H9 (cell line): ENCODE measurements around the gene UCP2. TPM values are rescaled to one million over a fixed set of nuclear protein-coding genes. Genes with fewer than 3 reads are reported as not detected.

Source experiments
- DNase-seq: peaks from one replicate; pipeline ENCODE4 v3.0.0-alpha.2; 2017
- H2AFZ ChIP-seq: one replicate; pipeline ENCODE4 v1.6.1; 2013; ENCODE audit warnings: mild to moderate bottlenecking, low read length, control low read depth, moderate library complexity
- H2AK5ac ChIP-seq: 2 replicates; pipeline ENCODE4 v1.6.1; 2013; ENCODE audit warnings: low read length, control low read depth, mixed read lengths; ENCODE audit not compliant: insufficient read length
- H2BK120ac ChIP-seq: one replicate; pipeline ENCODE4 v1.6.1; 2013; ENCODE audit warnings: low read depth, mild to moderate bottlenecking, low read length, control low read depth, inconsistent platforms; ENCODE audit not compliant: poor library complexity, severe bottlenecking
- H2BK12ac ChIP-seq: 2 replicates; pipeline ENCODE4 v1.6.1; 2013; ENCODE audit warnings: low read length, control low read depth, mixed read lengths, low read depth; ENCODE audit not compliant: insufficient read length
- H2BK15ac ChIP-seq: 2 replicates; pipeline ENCODE4 v1.6.1; 2013; ENCODE audit warnings: low read depth, low read length, control low read depth
- H2BK20ac ChIP-seq: one replicate; pipeline ENCODE4 v1.6.1; 2013; ENCODE audit warnings: low read depth, mild to moderate bottlenecking, low read length, control low read depth, inconsistent platforms; ENCODE audit not compliant: poor library complexity, severe bottlenecking
- H2BK5ac ChIP-seq: 2 replicates; pipeline ENCODE4 v1.6.1; 2013; ENCODE audit warnings: low read length, control low read depth, mixed read lengths; ENCODE audit not compliant: insufficient read length
- H3K14ac ChIP-seq: 2 replicates; pipeline ENCODE4 v1.6.1; 2013; ENCODE audit warnings: low read length, control low read depth; ENCODE audit not compliant: insufficient read depth
- H3K18ac ChIP-seq: 2 replicates; pipeline ENCODE4 v1.6.1; 2013; ENCODE audit warnings: low read depth, mild to moderate bottlenecking, mixed read lengths, low read length, control low read depth; ENCODE audit not compliant: insufficient read length
- H3K23ac ChIP-seq: 2 replicates; pipeline ENCODE4 v1.6.1; 2013; ENCODE audit warnings: low read length, control low read depth, mixed read lengths, low read depth; ENCODE audit not compliant: insufficient read length
- H3K23me2 ChIP-seq: 2 replicates; pipeline ENCODE4 v1.6.1; 2013; ENCODE audit warnings: low read depth, mild to moderate bottlenecking, mixed read lengths, low read length, control low read depth; ENCODE audit not compliant: insufficient read length, poor library complexity, severe bottlenecking
- H3K27ac ChIP-seq: 2 replicates; pipeline ENCODE4 v1.5.1; 2013; ENCODE audit warnings: low read length, control low read depth, mixed read lengths, low read depth; ENCODE audit not compliant: insufficient read length
- H3K27me3 ChIP-seq: 2 replicates; pipeline ENCODE4 v1.6.1; 2013; ENCODE audit warnings: low read length, control low read depth, inconsistent platforms; ENCODE audit not compliant: insufficient read depth
- H3K4ac ChIP-seq: 2 replicates; pipeline ENCODE4 v1.6.1; 2013; ENCODE audit warnings: low read depth, mild to moderate bottlenecking, control low read depth, inconsistent platforms, low read length, moderate library complexity
- H3K4me1 ChIP-seq: 2 replicates; pipeline ENCODE4 v1.6.1; 2013; ENCODE audit warnings: low read length, control low read depth, inconsistent platforms; ENCODE audit not compliant: insufficient read depth
- H3K4me2 ChIP-seq: 2 replicates; pipeline ENCODE4 v1.6.1; 2013; ENCODE audit warnings: low read length, control low read depth, mixed read lengths; ENCODE audit not compliant: insufficient read length, insufficient read depth
- H3K56ac ChIP-seq: 2 replicates; pipeline ENCODE4 v1.6.1; 2013; ENCODE audit warnings: low read depth, mild to moderate bottlenecking, mixed read lengths, low read length, control low read depth; ENCODE audit not compliant: insufficient read length
- H3K79me1 ChIP-seq: 2 replicates; pipeline ENCODE4 v1.6.1; 2013; ENCODE audit warnings: low read depth, mild to moderate bottlenecking, moderate library complexity, low read length, control low read depth, inconsistent platforms; ENCODE audit not compliant: insufficient read depth, poor library complexity, severe bottlenecking
- H3K79me2 ChIP-seq: 2 replicates; pipeline ENCODE4 v1.6.1; 2013; ENCODE audit warnings: low read length, control low read depth, inconsistent platforms; ENCODE audit not compliant: insufficient read depth
- H3K9ac ChIP-seq: 2 replicates; pipeline ENCODE4 v1.6.1; 2013; ENCODE audit warnings: low read length, control low read depth, mixed read lengths; ENCODE audit not compliant: insufficient read length; ENCODE audit errors: extremely low read depth
- H3K9me3 ChIP-seq: one replicate; pipeline ENCODE4 v1.6.1; 2013; ENCODE audit warnings: low read depth, low read length, inconsistent platforms; ENCODE audit not compliant: control insufficient read depth
- H3T11ph ChIP-seq: one replicate; pipeline ENCODE4 v1.6.1; 2013; ENCODE audit warnings: mild to moderate bottlenecking, low read length, control low read depth, inconsistent platforms
- H4K20me1 ChIP-seq: one replicate; pipeline ENCODE4 v1.6.1; 2013; ENCODE audit not compliant: control insufficient read depth, insufficient read length, insufficient read depth
- H4K5ac ChIP-seq: 2 replicates; pipeline ENCODE4 v1.6.1; 2013; ENCODE audit warnings: low read depth, mild to moderate bottlenecking, mixed read lengths, low read length, control low read depth; ENCODE audit not compliant: insufficient read length
- H4K8ac ChIP-seq: replicated peaks from 2 replicates; pipeline ENCODE4 v1.6.1; 2013; ENCODE audit warnings: low read length, control low read depth, mixed read lengths, low read depth; ENCODE audit not compliant: insufficient read length
- H4K91ac ChIP-seq: 2 replicates; pipeline ENCODE4 v1.6.1; 2013; ENCODE audit warnings: low read depth, mild to moderate bottlenecking, moderate library complexity, mixed read lengths, low read length, control low read depth; ENCODE audit not compliant: insufficient read length
- H3K27ac Mint-ChIP-seq, 3 experiments: 2 replicates in 2 of 3; 3 replicates in 1 of 3; pipeline ENCODE4 v1.8.0; 2020 to 2021; ENCODE audit warnings: mixed read lengths in 3 of 3, mild to moderate bottlenecking in 1 of 3, moderate library complexity in 1 of 3
- H3K27me3 Mint-ChIP-seq: 2 replicates; pipeline ENCODE4 v1.8.0; 2021; ENCODE audit warnings: low read depth, mild to moderate bottlenecking, moderate library complexity, mixed read lengths
- H3K36me3 Mint-ChIP-seq, 3 experiments: 2 replicates in 2 of 3; 3 replicates in 1 of 3; pipeline ENCODE4 v1.8.0; 2020 to 2021; ENCODE audit warnings: low read depth in 3 of 3, mixed read lengths in 3 of 3; ENCODE audit not compliant: insufficient read depth in 1 of 3
- H3K4me1 Mint-ChIP-seq, 2 experiments: 2 replicates each; pipeline ENCODE4 v1.8.0; 2020; ENCODE audit warnings: mixed read lengths in 2 of 2
- H3K4me3 Mint-ChIP-seq, 2 experiments: 2 replicates in 1 of 2; 3 replicates in 1 of 2; pipeline ENCODE4 v1.8.0; 2020 to 2021; ENCODE audit warnings: mild to moderate bottlenecking in 2 of 2, mixed read lengths in 2 of 2, moderate library complexity in 1 of 2
- H3K9me3 Mint-ChIP-seq, 2 experiments: 2 replicates in 1 of 2; 3 replicates in 1 of 2; pipeline ENCODE4 v1.8.0; 2020; ENCODE audit warnings: mild to moderate bottlenecking in 2 of 2, mixed read lengths in 2 of 2, moderate library complexity in 1 of 2
- WGBS: extraction: QIAGEN DNeasy Blood & Tissue Kit; methylation state at CpG from one replicate; pipeline ENCODE4 v1.1.7; 2013; ENCODE audit warnings: missing lambda C conversion rate, low lambda C conversion rate, mixed read lengths; ENCODE audit not compliant: insufficient read length; ENCODE audit errors: extremely low coverage; 5-methylcytosine and 5-hydroxymethylcytosine counted together
- total RNA-seq: library from RNA; stranded (reverse); gene quantifications from 2 replicates; pipeline ENCODE4 v1.2.1, GENCODE V29; 2021
- TF ChIP-seq, protein P1 (sequence below): fragments of 200-600 bp; sonication (generic); conservative IDR thresholded peaks from 3 replicates; pipeline ENCODE4 v1.8.0; 2021; ENCODE audit warnings: antibody characterized with exemption, mild to moderate bottlenecking

The UCP2 gene
- total RNA-seq, 1 experiment from 2014 or later = 62.1 TPM

DNA sequence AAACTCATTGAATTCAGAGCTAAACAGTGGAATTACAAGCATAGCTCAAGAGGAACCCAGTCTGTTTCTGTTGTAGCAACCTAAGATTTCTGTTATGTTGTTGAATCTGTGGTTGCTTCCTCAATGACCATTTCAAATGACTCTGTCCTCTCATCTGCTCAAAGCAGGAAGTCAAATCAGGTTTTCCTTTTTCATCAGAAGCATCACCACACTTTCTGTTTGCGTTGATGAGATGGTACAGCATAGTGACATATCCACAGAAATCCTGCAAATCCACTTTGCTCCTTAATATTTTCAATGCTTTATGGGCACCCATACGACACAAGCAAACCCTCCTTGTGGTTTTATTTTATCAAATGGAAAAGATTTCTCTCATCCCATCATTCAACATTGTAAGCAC, 12.6 kb upstream of the UCP2 start:
- Histone ChIP-seq H3K79me2 (no peaks in the 10 kb centered on the region), H2BK20ac (no peak overlapping the region), H3K4me1 (no peaks in the 10 kb centered on the region), H3K27me3 (no peaks in the 10 kb centered on the region), H3K27ac (no peak overlapping the region), H3K56ac (no peak overlapping the region), H2BK5ac (no peak overlapping the region), H3K23ac (no peak overlapping the region), H3K23me2 (no peaks in the 10 kb centered on the region), H4K8ac (no peak overlapping the region), H3K9me3 (no peaks in the 10 kb centered on the region), H2BK15ac (no peak overlapping the region), H4K91ac (no peak overlapping the region), H3K9ac (no peak overlapping the region), H3K4ac (no peak overlapping the region), H3T11ph (no peak overlapping the region), H2AFZ (no peak overlapping the region), H3K14ac (no peak overlapping the region), H3K79me1 (no peaks in the 10 kb centered on the region), H4K20me1 (no peaks in the 10 kb centered on the region), H4K5ac (no peak overlapping the region), H3K18ac (no peak overlapping the region), H2AK5ac (no peak overlapping the region), H2BK12ac (no peak overlapping the region), H3K4me2 (no peak overlapping the region), H2BK120ac (no peak overlapping the region)
- H3K36me3 Mint-ChIP-seq = no peaks in the 10 kb centered on the region
- no CpG with 5 or more reads among the region's 2 CpGs for WGBS
- H3K4me3 Mint-ChIP-seq = no peak overlapping the region
- H3K27me3 Mint-ChIP-seq = no peaks in the 10 kb centered on the region; the same call in none of the 2 replicates
- no peaks in the 10 kb centered on the region for H3K9me3 Mint-ChIP-seq
- no peak for DNase-seq
- H3K4me1 Mint-ChIP-seq = peaks cover 10% of the 10 kb centered on the region in 2 experiments; a peak in 3 of 4 replicates
- no peak overlapping the region for H3K27ac Mint-ChIP-seq
- TF ChIP-seq, protein P1, sequence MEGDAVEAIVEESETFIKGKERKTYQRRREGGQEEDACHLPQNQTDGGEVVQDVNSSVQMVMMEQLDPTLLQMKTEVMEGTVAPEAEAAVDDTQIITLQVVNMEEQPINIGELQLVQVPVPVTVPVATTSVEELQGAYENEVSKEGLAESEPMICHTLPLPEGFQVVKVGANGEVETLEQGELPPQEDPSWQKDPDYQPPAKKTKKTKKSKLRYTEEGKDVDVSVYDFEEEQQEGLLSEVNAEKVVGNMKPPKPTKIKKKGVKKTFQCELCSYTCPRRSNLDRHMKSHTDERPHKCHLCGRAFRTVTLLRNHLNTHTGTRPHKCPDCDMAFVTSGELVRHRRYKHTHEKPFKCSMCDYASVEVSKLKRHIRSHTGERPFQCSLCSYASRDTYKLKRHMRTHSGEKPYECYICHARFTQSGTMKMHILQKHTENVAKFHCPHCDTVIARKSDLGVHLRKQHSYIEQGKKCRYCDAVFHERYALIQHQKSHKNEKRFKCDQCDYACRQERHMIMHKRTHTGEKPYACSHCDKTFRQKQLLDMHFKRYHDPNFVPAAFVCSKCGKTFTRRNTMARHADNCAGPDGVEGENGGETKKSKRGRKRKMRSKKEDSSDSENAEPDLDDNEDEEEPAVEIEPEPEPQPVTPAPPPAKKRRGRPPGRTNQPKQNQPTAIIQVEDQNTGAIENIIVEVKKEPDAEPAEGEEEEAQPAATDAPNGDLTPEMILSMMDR = no peak
